IMR-90 (cell line): Measurements from ENCODE around the gene ZYG11B. TPM values are rescaled to one million over a fixed set of nuclear protein-coding genes. Genes with fewer than 3 reads are reported as not detected.

ENCODE experiments used
- ATAC-seq: fragments of 200-7000 bp; cut with Tn5 transposase; 2 replicates; pipeline ENCODE4 v1.9.1; 2020; ENCODE audit warnings: low read depth, mild to moderate bottlenecking, moderate library complexity
- BruUV-seq: library from RNA; stranded (reverse); fragments of 400-500 nt; replicated peaks from 2 replicates; lab custom pipeline; 2021; lab: Mats Ljungman, UMichigan
- CTCF ChIA-PET: fragments of 300-600 bp; formaldehyde crosslinking; extraction: SDS; loops from one replicate; lab custom pipeline; 2021; ENCODE audit warnings: antibody characterized with exemption; lab: Yijun Ruan, JAX
- POLR2A ChIA-PET: fragments of 300-600 bp; sonication (Branson Sonifier 250); formaldehyde crosslinking; loops from one replicate; lab custom pipeline; 2022; ENCODE audit warnings: antibody characterized with exemption; ENCODE audit not compliant: unreplicated experiment; lab: Charles Lee
- DNase-seq: peaks from one replicate; pipeline ENCODE4 v3.0.0; 2013
- H2AFZ ChIP-seq: replicated peaks from 2 replicates; pipeline ENCODE3; 2013; ENCODE audit warnings: low read length, mild to moderate bottlenecking; ENCODE audit not compliant: poor library complexity
- H2AK5ac ChIP-seq: 2 replicates; pipeline ENCODE4 v1.6.1; 2013; ENCODE audit warnings: low read depth, low read length, inconsistent platforms
- H2AK9ac ChIP-seq: replicated peaks from 2 replicates; pipeline ENCODE3; 2013; ENCODE audit warnings: mild to moderate bottlenecking, low read depth, low read length, moderate library complexity; ENCODE audit not compliant: poor library complexity
- H2BK120ac ChIP-seq: 2 replicates; pipeline ENCODE4 v1.6.1; 2013; ENCODE audit warnings: low read depth, low read length, inconsistent platforms
- H2BK15ac ChIP-seq: 3 replicates; pipeline ENCODE4 v1.6.1; 2013; ENCODE audit warnings: low read depth, low read length, inconsistent platforms
- H2BK20ac ChIP-seq: 2 replicates; pipeline ENCODE4 v1.6.1; 2013; ENCODE audit warnings: low read depth, mild to moderate bottlenecking, inconsistent platforms, low read length, moderate library complexity
- H2BK5ac ChIP-seq: 2 replicates; pipeline ENCODE4 v1.6.1; 2013; ENCODE audit warnings: mild to moderate bottlenecking, low read depth, low read length, inconsistent platforms; ENCODE audit not compliant: poor library complexity, severe bottlenecking
- H3K14ac ChIP-seq: replicated peaks from 2 replicates; pipeline ENCODE4 v1.6.1; 2013; ENCODE audit warnings: low read depth, low read length, inconsistent platforms
- H3K18ac ChIP-seq: 2 replicates; pipeline ENCODE4 v1.6.1; 2013; ENCODE audit warnings: low read depth, low read length, control low read depth
- H3K23ac ChIP-seq: 2 replicates; pipeline ENCODE4 v1.6.1; 2013; ENCODE audit warnings: low read depth, low read length, inconsistent platforms
- H3K27ac ChIP-seq: 2 replicates; pipeline ENCODE4 v1.5.1; 2013; ENCODE audit warnings: mild to moderate bottlenecking, control low read depth, low read length; ENCODE audit not compliant: insufficient read depth
- H3K27me3 ChIP-seq: 2 replicates; pipeline ENCODE4 v1.6.1; 2013; ENCODE audit warnings: low read length; ENCODE audit not compliant: control insufficient read depth, insufficient read depth
- H3K36me3 ChIP-seq: 2 replicates; pipeline ENCODE4 v1.6.1; 2013; ENCODE audit warnings: low read length, mixed read lengths; ENCODE audit not compliant: control insufficient read depth, insufficient read depth
- H3K4ac ChIP-seq: 2 replicates; pipeline ENCODE4 v1.6.1; 2013; ENCODE audit warnings: low read depth, low read length, inconsistent platforms
- H3K4me1 ChIP-seq: 2 replicates; pipeline ENCODE4 v1.6.1; 2013; ENCODE audit warnings: low read length, mixed read lengths; ENCODE audit not compliant: control insufficient read depth, insufficient read depth
- H3K4me2 ChIP-seq: 2 replicates; pipeline ENCODE4 v1.6.1; 2013; ENCODE audit warnings: low read depth, mild to moderate bottlenecking, control low read depth, low read length, moderate library complexity
- H3K4me3 ChIP-seq: 2 replicates; pipeline ENCODE4 v1.5.1; 2013; ENCODE audit warnings: low read depth, mild to moderate bottlenecking, control low read depth, low read length, moderate library complexity; ENCODE audit not compliant: insufficient read depth
- H3K56ac ChIP-seq: 2 replicates; pipeline ENCODE4 v1.6.1; 2013; ENCODE audit warnings: low read length, inconsistent platforms; ENCODE audit not compliant: insufficient read depth; ENCODE audit errors: extremely low read depth
- H3K79me1 ChIP-seq, 2 experiments: 2 replicates each; pipeline ENCODE4 v1.6.1; 2013; ENCODE audit warnings: low read length in 2 of 2, inconsistent platforms in 1 of 2, low read depth in 1 of 2
- H3K9ac ChIP-seq: 2 replicates; pipeline ENCODE4 v1.6.1; 2013; ENCODE audit warnings: low read depth, low read length, control low read depth
- H3K9me1 ChIP-seq: 2 replicates; pipeline ENCODE4 v1.6.1; 2013; ENCODE audit warnings: low read length, inconsistent platforms; ENCODE audit not compliant: insufficient read depth
- H3K9me3 ChIP-seq: 2 replicates; pipeline ENCODE4 v1.6.1; 2013; ENCODE audit warnings: low read length; ENCODE audit not compliant: control insufficient read depth, insufficient read depth
- H4K20me1 ChIP-seq: 2 replicates; pipeline ENCODE4 v1.6.1; 2013; ENCODE audit warnings: low read length, inconsistent platforms; ENCODE audit not compliant: insufficient read depth
- H4K5ac ChIP-seq: 2 replicates; pipeline ENCODE4 v1.6.1; 2013; ENCODE audit warnings: mild to moderate bottlenecking, low read depth, low read length, control low read depth
- H4K8ac ChIP-seq, 2 experiments: 2 replicates each; pipeline ENCODE4 v1.6.1; 2013; ENCODE audit warnings: low read depth in 2 of 2, low read length in 2 of 2, control low read depth in 1 of 2, inconsistent platforms in 1 of 2
- H4K91ac ChIP-seq: 2 replicates; pipeline ENCODE4 v1.6.1; 2013; ENCODE audit warnings: low read depth, low read length, inconsistent platforms; ENCODE audit not compliant: insufficient read depth
- BHLHE40 ChIP-seq: fragments of 150-350 bp; IDR thresholded peaks from 2 replicates; pipeline ENCODE4 v1.6.1; 2016; ENCODE audit warnings: mild to moderate bottlenecking, low read depth, low read length
- CEBPB ChIP-seq: IDR thresholded peaks from 2 replicates; pipeline ENCODE4 v1.6.1; 2012; ENCODE audit warnings: low read depth, low read length, improper control_type of control experiment
- ELK1 ChIP-seq: fragments of 150-350 bp; IDR thresholded peaks from 2 replicates; pipeline ENCODE4 v1.6.1; 2016; ENCODE audit warnings: low read depth, mild to moderate bottlenecking, low read length, moderate library complexity, borderline replicate concordance
- MAZ ChIP-seq: IDR thresholded peaks from 2 replicates; pipeline ENCODE4 v1.6.1; 2012; ENCODE audit warnings: low read depth, mild to moderate bottlenecking, low read length, improper control_type of control experiment, moderate library complexity, borderline replicate concordance
- MXI1 ChIP-seq: IDR thresholded peaks from 2 replicates; pipeline ENCODE4 v1.6.1; 2012; ENCODE audit warnings: low read depth, mild to moderate bottlenecking, low read length, moderate library complexity, borderline replicate concordance
- NFE2L2 ChIP-seq: fragments of 150-350 bp; IDR thresholded peaks from 2 replicates; pipeline ENCODE4 v1.6.1; 2016; ENCODE audit warnings: low read depth, mild to moderate bottlenecking, low read length
- RFX5 ChIP-seq: IDR thresholded peaks from 2 replicates; pipeline ENCODE4 v1.8.0; 2012; ENCODE audit warnings: low read depth, mild to moderate bottlenecking, low read length, moderate library complexity
- USF2 ChIP-seq: fragments of 150-350 bp; IDR thresholded peaks from 2 replicates; pipeline ENCODE4 v1.6.1; 2017; ENCODE audit warnings: mild to moderate bottlenecking, antibody characterized with exemption, low read length, low read depth
- WGBS, 2 experiments: methylation state at CpG; one replicate each; pipeline versions ENCODE4 v1.1.5 to v1.1.7; 2013; ENCODE audit warnings: missing lambda C conversion rate in 2 of 2; ENCODE audit not compliant: insufficient read length in 1 of 2; ENCODE audit errors: extremely low coverage in 2 of 2; 5-methylcytosine and 5-hydroxymethylcytosine counted together
- dilution Hi-C: fragments of 300-500 bp; cut with HindIII; formaldehyde crosslinking; loops from one replicate; pipeline ENCODE4 v1.14.3; 2018; ENCODE audit warnings: low sequenced_read_pairs; ENCODE audit not compliant: unreplicated experiment
- in situ Hi-C: fragments of 300-500 bp; cut with MboI; formaldehyde crosslinking; loops from 3 replicates; pipeline ENCODE4 v1.14.3; 2019; ENCODE audit warnings: low sequenced_read_pairs, inconsistent platforms, mixed read lengths
- intact Hi-C: fragments of 100-400 bp; cut with micrococcal nuclease; formaldehyde crosslinking; loops from 2 replicates; pipeline ENCODE4 v1.10.0; 2022
- polyA plus RNA-seq, 3 experiments: library from polyadenylated mRNA; depleted of rRNA; stranded (reverse); fragments of >200 nt; gene quantifications; 2 replicates each; pipeline ENCODE4 v1.2.3, GENCODE V29; 2012; ENCODE audit warnings: low replicate concordance in 1 of 3
- total RNA-seq: library from RNA; depleted of rRNA; stranded (reverse); fragments of >200 nt; gene quantifications from 2 replicates; pipeline ENCODE4 v1.2.3, GENCODE V29; 2012

The ZYG11B gene
- total and polyA plus RNA-seq, 2 of the 4 experiments (the other 2 are of a cell fraction) = 8.1 to 55.2 TPM

- no CpG with 5 or more reads among the region's 2 CpGs for WGBS, 2 experiments
- Histone ChIP-seq H2BK20ac (no peak overlapping the region), H3K36me3 (no peaks in the 10 kb centered on the region), H2AK5ac (no peak overlapping the region), H3K9ac (no peak overlapping the region), H3K9me3 (no peaks in the 10 kb centered on the region), H2AFZ (no peak overlapping the region), H3K4me3 (no peak overlapping the region), H4K8ac (no peak overlapping the region), H2BK120ac (no peak overlapping the region), H3K79me1 (no peaks in the 10 kb centered on the region), H3K27ac (no peak overlapping the region), H3K56ac (no peak overlapping the region), H4K91ac (no peak overlapping the region), H2AK9ac (no peak overlapping the region), H4K20me1 (no peaks in the 10 kb centered on the region), H4K5ac (no peak overlapping the region), H3K9me1 (no peaks in the 10 kb centered on the region), H3K14ac (no peak overlapping the region), H3K4ac (no peak overlapping the region), H3K18ac (no peak overlapping the region), H3K4me2 (no peak overlapping the region), H2BK15ac (no peak overlapping the region), H3K23ac (no peak overlapping the region), H2BK5ac (no peak overlapping the region), H3K4me1 (no peaks in the 10 kb centered on the region; the same call in 1 of the 2 replicates), H3K27me3 (no peaks in the 10 kb centered on the region)
- DNase-seq (peak; percentile 14), ATAC-seq (peak; percentile 32; the same call in 1 of the 2 replicates)
- BruUV-seq = no TSS peak
- TF ChIP-seq RFX5 (no peak), ELK1 (no peak), MAZ (no peak), MXI1 (no peak), BHLHE40 (no peak), USF2 (no peak), CEBPB (no peak), NFE2L2 (no peak)
- intact Hi-C loops = no loop called here
- ChIA-PET CTCF (interaction anchor here (1.1 kb wide), 1 partner anchor 45 kb away, joined by 3 read pairs; no protein-coding TSS in a partner anchor), POLR2A (no interaction called here)
- in situ Hi-C loops = no loop called here
- dilution Hi-C loops = no loop called here
These were observed 141.0 kb downstream of the ZYG11B start for GRCh38 chr1:52867087-52867863.
